Activated T-cell treated with anti-CD3 and anti-CD28 coated beads, Interleukin-2, amount 50 U/mL, for 72 hours (primary cell): ENCODE measurements around the gene GAS2L2. TPM values are rescaled to one million over a fixed set of nuclear protein-coding genes. Genes with fewer than 3 reads are reported as not detected.
"Not testable (repeated sequence)": the region's sequence is repeated elsewhere in the genome, so short reads cannot be mapped to it uniquely, and the experiment has no call there.

Source experiments
- ATAC-seq, 2 donors: fragments of 150-1000 bp; cut with Tn5 transposase; replicated peaks in 1 of 2; 2 replicates each; pipeline ENCODE4 v1.10.0; 2021; ENCODE audit warnings: moderate library complexity in 2 of 2, mild to moderate bottlenecking in 1 of 2
- DNase-seq, 2 donors: peaks; one replicate each; pipeline ENCODE4 v3.0.0; 2021 to 2022; ENCODE audit warnings: mixed read lengths in 1 of 2
- H3K27ac Mint-ChIP-seq: one replicate; pipeline ENCODE4 v1.8.0; 2022; ENCODE audit warnings: mild to moderate bottlenecking, moderate library complexity, mixed read lengths
- H3K27me3 Mint-ChIP-seq: one replicate; pipeline ENCODE4 v1.8.0; 2022; ENCODE audit warnings: low read depth, mixed read lengths
- H3K36me3 Mint-ChIP-seq, 2 donors: one replicate each; pipeline ENCODE4 v1.8.0; 2022; ENCODE audit warnings: mixed read lengths in 2 of 2, mild to moderate bottlenecking in 1 of 2; ENCODE audit not compliant: insufficient read depth in 2 of 2
- H3K4me1 Mint-ChIP-seq: one replicate; pipeline ENCODE4 v1.8.0; 2022; ENCODE audit warnings: low read depth, mixed read lengths
- H3K4me3 Mint-ChIP-seq, 2 donors: one replicate each; pipeline ENCODE4 v1.8.0; 2022; ENCODE audit warnings: mild to moderate bottlenecking in 2 of 2, mixed read lengths in 2 of 2, moderate library complexity in 2 of 2
- H3K9me3 Mint-ChIP-seq, 2 donors: one replicate each; pipeline ENCODE4 v1.8.0; 2022; ENCODE audit warnings: mixed read lengths in 2 of 2
- total RNA-seq, 2 donors: library from RNA; stranded (reverse); gene quantifications; one replicate each; pipeline ENCODE4 v1.2.3, GENCODE V29; 2022

GAS2L2 gene
- total RNA-seq, 2 donors from 2014 or later: 0.09 to 0.17 TPM

GRCh38 chr17:35708951-35709350, 44.1 kb downstream of the GAS2L2 start:
- no peak for ATAC-seq
- peak overlapping the region; percentile 39 for H3K27ac Mint-ChIP-seq
- DNase-seq: no peak
- no peaks in the 10 kb centered on the region for H3K27me3 Mint-ChIP-seq
- H3K9me3 Mint-ChIP-seq: no peaks in the 10 kb centered on the region
- peaks cover 51% of the 10 kb centered on the region for H3K4me1 Mint-ChIP-seq
- peaks cover 1 to 11% of the 10 kb centered on the region in 2 donors for H3K36me3 Mint-ChIP-seq
- no peak overlapping the region for H3K4me3 Mint-ChIP-seq

DNA sequence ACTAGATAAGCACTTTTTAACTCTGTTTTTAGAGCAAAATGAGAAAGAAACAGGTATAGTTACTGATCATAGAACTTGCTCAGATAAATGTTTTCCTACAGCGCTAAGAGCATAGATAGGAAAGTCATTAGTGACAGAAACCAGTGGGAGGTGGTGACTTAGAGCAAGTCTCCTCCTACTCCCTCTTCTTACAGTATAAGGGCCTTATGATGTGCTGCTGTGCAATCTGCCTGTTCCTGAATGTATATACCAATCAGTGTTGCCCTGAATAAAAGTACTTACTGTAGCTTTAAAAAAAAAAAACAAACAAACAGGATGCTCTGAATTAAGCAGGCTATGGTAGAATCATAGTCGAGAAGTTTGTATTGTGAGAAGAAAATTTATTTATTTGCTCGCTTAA, 44.9 kb downstream of the GAS2L2 start:
- no peaks in the 10 kb centered on the region for H3K9me3 Mint-ChIP-seq
- no peak overlapping the region for H3K27ac Mint-ChIP-seq
- no peak for DNase-seq
- H3K4me1 Mint-ChIP-seq: peaks cover 52% of the 10 kb centered on the region
- H3K4me3 Mint-ChIP-seq: no peak overlapping the region
- ATAC-seq: peak; percentile 71 to 84
- no peaks in the 10 kb centered on the region for H3K27me3 Mint-ChIP-seq
- peaks cover 3 to 11% of the 10 kb centered on the region in 2 donors for H3K36me3 Mint-ChIP-seq

GRCh38 chr17:35705705-35706104, 47.3 kb downstream of the GAS2L2 start:
- Mint-ChIP-seq H3K27ac (no peak overlapping the region), H3K36me3 (peaks cover 11 to 17% of the 10 kb centered on the region in 2 donors), H3K4me3 (no peak overlapping the region), H3K4me1 (peaks cover 40% of the 10 kb centered on the region), H3K9me3 (peaks cover 0 to 2% of the 10 kb centered on the region in 2 donors), H3K27me3 (no peaks in the 10 kb centered on the region)
- no peak for ATAC-seq
- DNase-seq: no peak

DNA sequence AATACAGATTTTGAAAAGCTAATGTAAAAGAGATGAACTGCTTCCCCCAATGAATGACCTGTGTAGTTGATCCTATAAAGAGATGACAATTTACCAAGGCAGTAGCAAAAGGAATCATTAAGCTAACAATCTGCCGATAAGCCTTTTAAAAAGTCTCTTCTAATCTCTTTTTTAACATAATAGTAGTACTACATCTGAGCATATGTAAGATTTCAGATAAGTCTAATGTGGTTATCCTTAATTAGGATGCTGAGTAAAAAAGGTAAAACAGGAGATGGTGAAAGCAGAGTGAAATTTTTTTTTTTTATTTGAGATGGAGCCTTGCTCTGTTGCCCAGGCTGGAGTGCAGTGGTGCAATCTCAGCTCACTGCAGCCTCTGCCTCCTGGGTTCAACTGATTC, 47.8 kb downstream of the GAS2L2 start:
- ATAC-seq (no peak), DNase-seq (no peak)
- no peak overlapping the region for H3K4me3 Mint-ChIP-seq
- no peak overlapping the region for H3K27ac Mint-ChIP-seq
- peaks cover 0 to 2% of the 10 kb centered on the region in 2 donors for H3K9me3 Mint-ChIP-seq
- peaks cover 40% of the 10 kb centered on the region for H3K4me1 Mint-ChIP-seq
- no peaks in the 10 kb centered on the region for H3K27me3 Mint-ChIP-seq
- H3K36me3 Mint-ChIP-seq: peaks cover 11 to 13% of the 10 kb centered on the region in 2 donors

DNA sequence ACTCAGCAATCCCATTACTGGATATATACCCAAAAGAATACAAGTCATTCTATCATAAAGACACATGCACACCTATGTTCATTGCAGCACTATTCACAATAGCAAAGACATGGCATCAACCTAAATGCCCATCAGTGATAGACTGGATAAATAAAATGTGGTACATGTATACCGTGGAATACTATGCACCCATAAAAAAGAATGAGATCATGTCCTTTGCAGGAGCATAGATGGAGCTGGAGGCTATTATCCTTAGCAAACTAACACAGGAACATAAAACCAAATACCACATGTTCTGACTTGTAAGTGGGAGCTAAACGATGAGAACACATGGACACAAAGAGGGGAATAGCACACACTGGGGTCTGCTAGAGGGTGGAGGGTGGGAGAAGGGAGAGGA, 49.7 kb downstream of the GAS2L2 start:
- not testable (repeated sequence) for H3K36me3 Mint-ChIP-seq, ATAC-seq, H3K9me3 Mint-ChIP-seq

DNA sequence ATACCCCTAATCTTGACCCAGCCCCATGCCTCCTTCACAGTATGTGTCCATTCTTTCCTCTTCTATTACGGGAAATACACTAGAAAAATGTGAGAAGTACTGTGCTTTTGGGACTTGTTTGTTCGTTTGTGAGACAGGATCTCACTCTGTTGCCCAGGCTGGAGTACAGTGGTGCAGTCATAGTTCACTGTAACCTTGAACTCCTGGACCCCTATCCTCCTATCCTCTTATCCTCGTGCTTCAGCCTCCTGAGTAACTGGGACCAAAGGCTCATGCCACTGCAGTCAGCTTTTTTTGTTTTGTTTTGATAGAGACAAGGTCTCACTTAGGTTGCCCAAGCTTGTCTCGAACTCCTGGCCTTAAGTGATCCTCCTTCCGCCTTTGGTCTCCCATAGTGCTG, 51.5 kb downstream of the GAS2L2 start:
- Mint-ChIP-seq H3K4me1 (peaks cover 20% of the 10 kb centered on the region), H3K9me3 (peaks cover 0 to 2% of the 10 kb centered on the region in 2 donors), H3K27ac (no peak overlapping the region), H3K27me3 (no peaks in the 10 kb centered on the region), H3K36me3 (peaks cover 9 to 11% of the 10 kb centered on the region in 2 donors), H3K4me3 (no peak overlapping the region)
- ATAC-seq (no peak), DNase-seq (no peak)

More for the DNA sequence above, 49.7 kb downstream of the GAS2L2 start:
- peaks cover 35% of the 10 kb centered on the region for H3K4me1 Mint-ChIP-seq
- not testable (repeated sequence) for DNase-seq, H3K27ac Mint-ChIP-seq, H3K27me3 Mint-ChIP-seq, H3K4me3 Mint-ChIP-seq

DNA sequence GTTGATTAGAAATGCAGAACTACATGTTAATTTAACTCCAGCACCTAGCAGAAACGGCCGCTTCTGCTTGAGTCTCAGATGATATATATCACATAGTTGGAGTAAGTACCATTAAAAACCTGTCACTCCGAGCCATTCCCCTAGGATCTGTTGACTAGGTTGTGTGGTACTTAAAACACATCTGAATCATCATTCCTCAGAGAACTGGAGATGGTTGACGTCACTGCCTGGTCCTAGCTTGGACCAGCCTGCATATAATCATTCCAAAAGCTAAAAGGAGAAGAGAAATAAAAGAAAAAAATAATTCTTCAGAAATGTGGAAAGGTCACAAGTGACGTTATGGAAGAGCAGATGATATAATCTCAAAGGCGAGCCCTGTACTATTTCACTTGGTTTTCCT, 52.9 kb downstream of the GAS2L2 start:
- DNase-seq (no peak), ATAC-seq (no peak)
- Mint-ChIP-seq H3K4me3 (no peak overlapping the region), H3K27ac (no peak overlapping the region), H3K27me3 (no peaks in the 10 kb centered on the region), H3K36me3 (peaks cover 12 to 15% of the 10 kb centered on the region in 2 donors), H3K4me1 (peaks cover 13% of the 10 kb centered on the region), H3K9me3 (peaks cover 0 to 2% of the 10 kb centered on the region in 2 donors)

DNA sequence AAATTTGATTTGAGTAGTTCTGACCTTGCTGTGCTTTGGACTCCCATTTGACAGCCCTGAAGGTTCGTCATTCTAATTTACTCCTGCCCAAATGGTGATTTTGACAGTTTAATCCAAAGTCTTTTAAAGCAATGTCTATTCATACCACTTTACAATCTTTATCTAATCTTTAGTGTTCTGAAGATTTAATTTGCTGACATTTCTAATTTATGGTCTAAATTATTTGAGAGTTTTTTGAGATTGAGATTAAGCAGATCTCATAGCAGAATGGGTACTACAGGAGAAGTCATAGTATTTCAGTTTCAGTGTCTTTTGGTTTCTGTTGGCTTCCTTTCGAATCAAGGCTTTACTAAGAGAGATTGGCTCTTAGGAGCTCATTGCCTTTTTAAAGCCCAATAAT, 54.2 kb downstream of the GAS2L2 start:
- no peak for ATAC-seq
- no peak for DNase-seq
- Mint-ChIP-seq H3K4me1 (no peaks in the 10 kb centered on the region), H3K4me3 (no peak overlapping the region), H3K36me3 (peaks cover 12 to 18% of the 10 kb centered on the region in 2 donors), H3K27me3 (no peaks in the 10 kb centered on the region), H3K9me3 (peaks cover 0 to 2% of the 10 kb centered on the region in 2 donors), H3K27ac (no peak overlapping the region)

- H3K27me3 Mint-ChIP-seq: no peaks in the 10 kb centered on the region
- DNase-seq (no peak), ATAC-seq (no peak)
- no peaks in the 10 kb centered on the region for H3K9me3 Mint-ChIP-seq
- peaks cover 3 to 11% of the 10 kb centered on the region in 2 donors for H3K36me3 Mint-ChIP-seq
- no peak overlapping the region for H3K4me3 Mint-ChIP-seq
- H3K4me1 Mint-ChIP-seq: no peaks in the 10 kb centered on the region
- H3K27ac Mint-ChIP-seq: no peak overlapping the region
Measured at GRCh38 chr17:35695613-35696012, 57.4 kb downstream of the GAS2L2 start.

DNA sequence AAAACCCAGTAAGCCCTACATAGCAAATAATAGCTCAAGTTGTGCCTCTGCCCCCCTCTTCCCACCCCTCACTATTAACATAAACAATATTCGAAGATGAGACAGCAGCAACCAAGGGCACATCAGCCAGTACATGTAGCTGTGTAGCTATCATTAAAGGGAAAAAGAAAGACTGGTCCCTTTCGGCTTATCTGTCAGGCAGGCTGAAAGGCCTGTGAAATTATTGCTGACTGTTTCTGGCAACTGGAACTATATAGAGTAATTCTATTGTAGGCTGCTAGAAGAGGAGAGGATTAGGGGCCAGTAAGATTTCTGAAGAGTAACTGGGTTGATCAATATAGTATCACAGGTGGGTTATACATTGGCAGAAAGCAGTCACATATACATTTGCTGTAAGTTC, 58.1 kb downstream of the GAS2L2 start:
- no peak overlapping the region for H3K27ac Mint-ChIP-seq
- no peaks in the 10 kb centered on the region for H3K27me3 Mint-ChIP-seq
- no peak overlapping the region for H3K4me3 Mint-ChIP-seq
- H3K4me1 Mint-ChIP-seq: no peaks in the 10 kb centered on the region
- ATAC-seq: no peak
- no peak for DNase-seq
- no peaks in the 10 kb centered on the region for H3K9me3 Mint-ChIP-seq
- H3K36me3 Mint-ChIP-seq: peaks cover 5 to 15% of the 10 kb centered on the region in 2 donors

Other genes with a start within 250 kb of the GAS2L2 start
- 10 to 100 TPM; 59.0 to 73.6 TPM for gene SLFN12L, start 215.6 kb downstream of the GAS2L2 start, total RNA-seq
- not detected for gene SLFN14, start 192.4 kb downstream of the GAS2L2 start, total RNA-seq
- 1 to 10 TPM; 7.2 to 7.3 TPM for gene PEX12, start 174.7 kb downstream of the GAS2L2 start, total RNA-seq
- 100 to 1,000 TPM; 167 to 179 TPM for gene AP2B1, start 165.9 kb downstream of the GAS2L2 start, total RNA-seq
- 1 to 10 TPM in 1 of 2 donors, under 1 TPM in 1; 0.32 to 1.3 TPM for gene RASL10B, start 21.6 kb downstream of the GAS2L2 start, total RNA-seq
- gene C17orf50, start 7.6 kb upstream of the GAS2L2 start, total RNA-seq: not detected
- gene MMP28, start 42.4 kb upstream of the GAS2L2 start, total RNA-seq: under 1 TPM in 1 of 2 donors, not detected in 1; 0.96 TPM
- gene TAF15, start 56.2 kb upstream of the GAS2L2 start, total RNA-seq: 100 to 1,000 TPM; 310 to 312 TPM
- gene HEATR9, start 115.7 kb upstream of the GAS2L2 start, total RNA-seq: 1 to 10 TPM in 1 of 2 donors, under 1 TPM in 1; 0.46 to 1.8 TPM
- gene CCL5, start 127.1 kb upstream of the GAS2L2 start, total RNA-seq: 100 to 1,000 TPM in 1 of 2 donors, 10 to 100 TPM in 1; 63.3 to 178 TPM
- gene RDM1, start 177.5 kb upstream of the GAS2L2 start, total RNA-seq: 1 to 10 TPM; 7.6 to 8.4 TPM
- not detected for gene LYZL6, start 190.5 kb upstream of the GAS2L2 start, total RNA-seq
- not detected for gene CCL16, start 228.3 kb upstream of the GAS2L2 start, total RNA-seq
- not detected for gene CCL14, start 233.5 kb upstream of the GAS2L2 start, total RNA-seq
- not detected for gene CCL15, start 248.3 kb upstream of the GAS2L2 start, total RNA-seq